A673 (cell line): ENCODE data around the gene MYOF.

Experiments
- EZH2 ChIP-seq: fragments of 200-600 bp; sonication (generic); IDR thresholded peaks from 2 replicates; pipeline ENCODE4 v1.6.1; 2017; ENCODE audit warnings: borderline replicate concordance, low read depth, mild to moderate bottlenecking, mixed read lengths, antibody characterized with exemption, low read length; ENCODE audit not compliant: poor library complexity, severe bottlenecking
- TF ChIP-seq, protein P1 (sequence below): fragments of 300-800, 200-600 bp; sonication (generic); conservative IDR thresholded peaks from 2 replicates; pipeline ENCODE4 v1.5.1; 2017; ENCODE audit warnings: low read depth, mild to moderate bottlenecking, antibody characterized with exemption, low read length, moderate library complexity, mixed read lengths

DNA sequence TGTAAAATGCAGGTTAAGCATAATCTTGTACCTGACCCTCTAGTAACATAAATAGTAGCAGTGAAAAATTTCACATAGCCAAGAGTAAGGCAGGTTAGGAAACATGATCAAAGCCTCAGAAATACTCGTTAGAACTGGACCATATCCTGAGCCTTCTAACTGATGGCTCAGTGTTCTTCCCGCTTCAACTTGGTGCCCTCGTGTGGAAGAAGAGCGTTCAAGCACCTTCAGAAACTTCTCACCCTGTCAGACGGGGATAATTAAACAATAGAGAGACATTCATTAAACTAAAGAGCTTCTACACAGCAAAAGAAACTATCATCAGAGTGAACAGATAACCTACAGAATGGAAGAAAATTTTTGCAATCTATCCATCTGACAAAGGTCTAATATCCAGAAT is 124.5 kb downstream of the MYOF start:
- TF ChIP-seq, protein P1, sequence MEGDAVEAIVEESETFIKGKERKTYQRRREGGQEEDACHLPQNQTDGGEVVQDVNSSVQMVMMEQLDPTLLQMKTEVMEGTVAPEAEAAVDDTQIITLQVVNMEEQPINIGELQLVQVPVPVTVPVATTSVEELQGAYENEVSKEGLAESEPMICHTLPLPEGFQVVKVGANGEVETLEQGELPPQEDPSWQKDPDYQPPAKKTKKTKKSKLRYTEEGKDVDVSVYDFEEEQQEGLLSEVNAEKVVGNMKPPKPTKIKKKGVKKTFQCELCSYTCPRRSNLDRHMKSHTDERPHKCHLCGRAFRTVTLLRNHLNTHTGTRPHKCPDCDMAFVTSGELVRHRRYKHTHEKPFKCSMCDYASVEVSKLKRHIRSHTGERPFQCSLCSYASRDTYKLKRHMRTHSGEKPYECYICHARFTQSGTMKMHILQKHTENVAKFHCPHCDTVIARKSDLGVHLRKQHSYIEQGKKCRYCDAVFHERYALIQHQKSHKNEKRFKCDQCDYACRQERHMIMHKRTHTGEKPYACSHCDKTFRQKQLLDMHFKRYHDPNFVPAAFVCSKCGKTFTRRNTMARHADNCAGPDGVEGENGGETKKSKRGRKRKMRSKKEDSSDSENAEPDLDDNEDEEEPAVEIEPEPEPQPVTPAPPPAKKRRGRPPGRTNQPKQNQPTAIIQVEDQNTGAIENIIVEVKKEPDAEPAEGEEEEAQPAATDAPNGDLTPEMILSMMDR: peak; percentile 73
- no peak for TF ChIP-seq EZH2
